Measurements from ENCODE around the gene USP30.

DNA sequence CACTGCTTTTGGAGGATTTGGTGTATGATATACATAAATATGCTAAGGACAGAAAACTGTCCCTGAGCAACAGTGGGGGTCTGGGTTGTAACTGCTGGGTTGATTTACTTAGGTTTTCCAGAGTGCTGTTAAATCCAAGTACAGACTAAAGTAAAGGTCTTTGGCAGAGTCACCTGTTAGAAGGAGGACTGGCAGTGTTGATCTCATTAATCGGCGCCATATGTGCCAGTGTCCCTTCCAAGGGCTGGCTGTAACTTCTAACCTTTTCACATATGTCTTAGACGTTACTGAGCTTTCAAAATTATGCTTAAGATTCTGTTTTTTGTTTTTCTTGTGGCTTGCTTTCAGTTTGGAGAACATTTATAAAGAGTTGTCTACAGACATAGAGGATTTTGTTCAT lies 50.1 kb downstream of the USP30 start:
- no peak for TF ChIP-seq CTCF (IDR thresholded peaks at IDR 0.05)
- no peak for TF ChIP-seq POLR2A (IDR thresholded peaks at IDR 0.05)
- no peak for TF ChIP-seq EP300 (IDR thresholded peaks at IDR 0.05)

Measured in gastroesophageal sphincter (tissue), 3 donors.